ENCODE data around the gene GMEB2. TPM values are rescaled to one million over a fixed set of nuclear protein-coding genes. Genes with fewer than 3 reads are reported as not detected.
A peak's percentile ranks its signal among the peaks of the same experiment; 100 is the strongest.
"Not testable (repeated sequence)": the region's sequence is repeated elsewhere in the genome, so short reads cannot be mapped to it uniquely, and the experiment has no call there.

GMEB2 gene, protein sequence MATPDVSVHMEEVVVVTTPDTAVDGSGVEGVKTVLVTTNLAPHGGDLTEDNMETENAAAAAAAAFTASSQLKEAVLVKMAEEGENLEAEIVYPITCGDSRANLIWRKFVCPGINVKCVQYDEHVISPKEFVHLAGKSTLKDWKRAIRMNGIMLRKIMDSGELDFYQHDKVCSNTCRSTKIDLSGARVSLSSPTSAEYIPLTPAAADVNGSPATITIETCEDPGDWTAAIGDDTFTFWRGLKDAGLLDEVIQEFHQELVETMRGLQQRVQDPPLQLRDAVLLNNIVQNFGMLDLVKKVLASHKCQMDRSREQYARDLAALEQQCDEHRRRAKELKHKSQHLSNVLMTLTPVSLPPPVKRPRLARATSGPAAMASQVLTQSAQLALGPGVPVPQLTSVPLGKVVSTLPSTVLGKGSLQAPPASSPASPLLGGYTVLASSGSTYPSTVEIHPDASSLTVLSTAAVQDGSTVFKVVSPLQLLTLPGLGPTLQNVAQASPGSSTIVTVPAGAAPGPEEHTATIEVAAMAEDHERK
- 10 to 100 TPM; 11.5 to 14.8 TPM for total RNA-seq

DNA sequence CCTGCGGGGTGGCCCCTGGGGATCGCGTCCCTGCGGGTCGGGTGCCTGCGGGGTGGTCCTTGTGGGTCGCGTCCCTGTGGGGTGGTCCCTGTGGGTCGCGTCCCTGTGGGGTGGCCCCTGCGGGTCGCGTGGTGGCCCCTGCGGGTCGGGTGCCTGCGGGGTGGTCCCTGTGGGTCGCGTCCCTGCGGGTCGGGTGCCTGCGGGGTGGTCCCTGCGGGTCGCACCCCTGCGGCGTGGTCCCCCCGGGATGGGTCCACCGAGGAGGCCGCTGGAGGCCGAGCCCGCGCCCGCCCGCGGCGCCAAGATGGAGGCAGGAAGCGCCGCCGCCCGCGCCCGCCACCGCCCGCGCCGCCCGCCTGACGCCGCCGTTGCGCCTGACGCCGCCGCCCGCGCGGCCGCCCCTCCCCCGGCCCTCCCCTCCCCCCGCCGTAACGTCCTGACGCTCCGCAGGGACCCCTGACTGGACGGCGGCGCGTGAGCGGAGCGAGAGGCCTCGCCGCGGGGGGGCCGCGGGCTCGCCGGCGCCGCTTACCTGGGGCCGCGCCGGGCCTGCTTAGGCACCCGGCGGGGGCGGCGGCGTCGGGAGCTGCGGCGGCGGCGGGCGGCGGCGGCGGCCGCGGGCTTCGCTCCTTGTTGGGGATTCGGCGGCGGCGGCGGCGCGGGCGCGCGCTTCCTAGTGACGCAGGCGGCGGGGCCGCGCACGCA is at the start of gene GMEB2:
Gene GMEB2, minus strand, starts transcription at position 678 of the 705 bp plus-strand sequence. CDS start 7,704 bp downstream, outside the sequence.
- Histone ChIP-seq H3K9me3 (no peaks in the 10 kb centered on the region), H3K27ac (peak within 1 kb of the TSS; percentile 92), H3K27me3 (no peaks in the 10 kb centered on the region), H3K9ac (ENCODE audit: low read depth in 2 of 2, low read length in 2 of 2) (peak within 1 kb of the TSS; percentile 89 to 100), H3K4me3 (peak within 1 kb of the TSS; percentile 78), H3K36me3 (no peaks in the 10 kb centered on the region), H3K4me1 (no peaks in the 10 kb centered on the region)
- TF ChIP-seq, protein P1, sequence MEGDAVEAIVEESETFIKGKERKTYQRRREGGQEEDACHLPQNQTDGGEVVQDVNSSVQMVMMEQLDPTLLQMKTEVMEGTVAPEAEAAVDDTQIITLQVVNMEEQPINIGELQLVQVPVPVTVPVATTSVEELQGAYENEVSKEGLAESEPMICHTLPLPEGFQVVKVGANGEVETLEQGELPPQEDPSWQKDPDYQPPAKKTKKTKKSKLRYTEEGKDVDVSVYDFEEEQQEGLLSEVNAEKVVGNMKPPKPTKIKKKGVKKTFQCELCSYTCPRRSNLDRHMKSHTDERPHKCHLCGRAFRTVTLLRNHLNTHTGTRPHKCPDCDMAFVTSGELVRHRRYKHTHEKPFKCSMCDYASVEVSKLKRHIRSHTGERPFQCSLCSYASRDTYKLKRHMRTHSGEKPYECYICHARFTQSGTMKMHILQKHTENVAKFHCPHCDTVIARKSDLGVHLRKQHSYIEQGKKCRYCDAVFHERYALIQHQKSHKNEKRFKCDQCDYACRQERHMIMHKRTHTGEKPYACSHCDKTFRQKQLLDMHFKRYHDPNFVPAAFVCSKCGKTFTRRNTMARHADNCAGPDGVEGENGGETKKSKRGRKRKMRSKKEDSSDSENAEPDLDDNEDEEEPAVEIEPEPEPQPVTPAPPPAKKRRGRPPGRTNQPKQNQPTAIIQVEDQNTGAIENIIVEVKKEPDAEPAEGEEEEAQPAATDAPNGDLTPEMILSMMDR (IDR thresholded peaks at IDR 0.05), result no peak
- intact Hi-C loops (cut with DNase I), result no loop called here
- peak; percentile 61 for DNase-seq

DNA sequence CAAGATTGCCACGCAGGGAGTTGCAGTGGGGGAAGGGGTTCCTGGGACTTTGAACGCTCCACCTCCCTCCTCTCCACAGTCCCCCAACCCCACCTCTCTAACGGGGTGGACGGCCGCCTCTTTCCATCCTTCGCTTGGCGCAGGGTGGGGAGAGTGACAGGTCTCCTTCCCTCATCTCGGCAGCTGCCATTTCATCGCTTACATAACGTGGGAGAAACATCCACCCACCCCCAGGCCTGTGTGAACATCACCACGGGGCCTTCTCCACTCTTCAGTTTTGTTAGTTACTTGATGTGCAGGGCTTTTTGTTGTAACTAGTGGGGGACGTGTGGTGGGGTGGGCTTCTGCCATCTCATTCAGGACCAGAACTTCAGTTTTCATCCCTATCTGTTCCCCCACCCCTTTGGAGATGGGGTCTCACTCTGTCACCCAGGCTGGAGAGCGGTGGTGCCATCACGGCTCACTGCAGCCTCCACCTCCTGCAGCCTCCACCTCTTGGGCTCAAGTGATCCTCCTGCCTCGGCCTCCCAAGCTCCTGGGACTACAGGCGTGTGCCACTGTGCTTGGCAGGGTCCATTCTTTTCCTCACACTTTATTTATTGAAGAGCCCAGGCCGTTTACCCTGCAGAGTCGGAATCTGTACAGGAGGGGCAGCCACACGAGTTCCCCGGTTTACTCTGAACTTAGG is 48.9 kb upstream of the GMEB2 start:
- Histone ChIP-seq H3K9ac (ENCODE audit: low read depth in 2 of 2, low read length in 2 of 2) (no peak overlapping the region), H3K27ac (no peak overlapping the region), H3K4me1 (no peaks in the 10 kb centered on the region), H3K4me3 (no peak overlapping the region), H3K27me3 (no peaks in the 10 kb centered on the region), H3K36me3 (no peaks in the 10 kb centered on the region), H3K9me3 (no peaks in the 10 kb centered on the region)
- intact Hi-C loops (cut with DNase I), result no loop called here
- no peak for DNase-seq
- TF ChIP-seq, protein P1 (IDR thresholded peaks at IDR 0.05), result no peak

DNA sequence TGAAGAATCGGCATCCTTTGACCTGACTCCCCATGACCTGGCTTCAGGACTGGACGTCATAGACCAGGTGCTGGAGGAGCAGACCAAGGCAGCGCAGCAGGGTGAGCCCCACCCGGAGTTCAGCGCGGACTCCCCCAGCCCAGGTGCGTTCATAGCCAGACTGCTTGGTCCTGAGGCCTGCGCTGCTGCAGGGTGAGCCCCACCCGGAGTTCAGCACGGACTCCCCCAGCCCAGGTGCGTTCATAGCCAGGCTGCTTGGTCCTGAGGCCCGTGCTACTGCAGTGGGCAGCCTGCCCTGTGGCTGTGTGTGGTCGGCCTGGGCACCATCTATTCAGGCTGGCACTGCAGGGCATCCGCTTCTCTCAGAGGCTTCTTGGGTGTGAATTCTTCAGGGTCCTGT is 47.0 kb upstream of the GMEB2 start:
- intact Hi-C loops (cut with DNase I), result no loop called here
- H3K4me1 ChIP-seq, result no peaks in the 10 kb centered on the region
- TF ChIP-seq, protein P1 (IDR thresholded peaks at IDR 0.05), result no peak
- H3K9ac ChIP-seq (ENCODE audit: low read depth in 2 of 2, low read length in 2 of 2), result no peak overlapping the region
- DNase-seq, result no peak
- H3K9me3 ChIP-seq, result no peaks in the 10 kb centered on the region
- H3K4me3 ChIP-seq, result no peak overlapping the region
- no peaks in the 10 kb centered on the region for H3K36me3 ChIP-seq
- H3K27me3 ChIP-seq, result no peaks in the 10 kb centered on the region
- H3K27ac ChIP-seq, result no peak overlapping the region

DNA sequence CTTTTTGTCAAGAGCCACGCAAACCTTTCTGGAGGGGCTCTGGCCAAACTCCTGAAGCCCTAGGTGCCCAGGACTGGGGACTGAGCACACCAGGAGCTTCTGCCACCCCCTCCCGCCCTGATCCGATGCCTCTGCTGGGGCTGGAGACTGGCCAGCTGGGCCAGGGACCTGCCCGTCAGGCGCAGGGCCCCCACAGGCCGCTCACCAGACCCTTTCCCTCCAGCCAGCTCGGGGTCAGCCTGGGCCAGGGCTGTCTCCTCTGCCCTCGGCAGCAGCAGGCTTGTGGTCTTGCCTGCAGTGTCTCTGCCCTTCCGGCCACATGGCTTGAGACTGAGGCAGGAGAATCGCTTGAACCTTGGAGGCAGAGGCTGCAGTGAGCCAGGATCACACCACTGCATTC is 45.8 kb upstream of the GMEB2 start:
- Histone ChIP-seq H3K4me3 (no peak overlapping the region), H3K27ac (no peak overlapping the region), H3K36me3 (no peaks in the 10 kb centered on the region), H3K9ac (ENCODE audit: low read depth in 2 of 2, low read length in 2 of 2) (no peak overlapping the region), H3K4me1 (no peaks in the 10 kb centered on the region), H3K9me3 (no peaks in the 10 kb centered on the region), H3K27me3 (no peaks in the 10 kb centered on the region)
- DNase-seq, result no peak
- TF ChIP-seq, protein P1 (IDR thresholded peaks at IDR 0.05), result no peak
- intact Hi-C loops (cut with DNase I), result no loop called here

DNA sequence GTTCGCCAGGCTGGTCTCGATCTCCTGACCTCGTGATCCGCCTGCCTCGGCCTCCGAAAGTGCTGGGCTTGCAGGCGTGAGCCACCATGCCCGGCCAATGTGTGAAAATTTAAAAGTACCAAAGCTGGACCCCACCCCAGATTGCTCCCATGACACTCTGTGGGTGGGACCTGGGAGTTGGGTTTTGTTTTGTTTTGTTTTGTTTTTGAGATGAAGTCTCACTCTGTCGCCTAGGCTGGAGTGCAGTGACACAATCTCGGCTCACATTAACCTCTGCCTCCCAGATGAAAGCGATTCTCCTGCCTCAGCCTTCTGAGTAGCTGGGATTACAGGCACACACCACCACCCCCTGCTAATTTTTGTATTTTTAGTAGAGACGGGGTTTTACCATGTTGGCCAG is 44.8 kb upstream of the GMEB2 start:
- intact Hi-C loops (cut with DNase I); DNase-seq; H3K4me3 ChIP-seq; H3K9ac ChIP-seq (ENCODE audit: low read depth in 2 of 2, low read length in 2 of 2); H3K36me3 ChIP-seq; H3K9me3 ChIP-seq; H3K27me3 ChIP-seq; H3K27ac ChIP-seq; H3K4me1 ChIP-seq: not testable (repeated sequence)

Data from colonic mucosa (tissue), 4 donors.